SJSA1 (cell line): ENCODE measurements around the gene ATF3. TPM values are rescaled to one million over a fixed set of nuclear protein-coding genes. Genes with fewer than 3 reads are reported as not detected.
A peak's percentile ranks its signal among the peaks of the same experiment; 100 is the strongest.

ENCODE experiments used
- DNase-seq, 2 experiments: peaks; one replicate each; pipeline ENCODE4 v3.0.0-alpha.2; 2015 to 2020; ENCODE audit warnings: low spot score in 2 of 2, low read depth in 1 of 2
- H3K27ac ChIP-seq: fragments of 250-450 bp; sonication (Bioruptor Pico); 2 replicates; pipeline ENCODE4 v1.5.1; 2020; ENCODE audit warnings: mild to moderate bottlenecking, moderate library complexity
- H3K27me3 ChIP-seq: fragments of 250-450 bp; sonication (Bioruptor Pico); replicated peaks from 2 replicates; pipeline ENCODE4 v1.5.1; 2020; ENCODE audit warnings: mild to moderate bottlenecking, moderate library complexity
- H3K36me3 ChIP-seq: fragments of 250-450 bp; sonication (Bioruptor Pico); 2 replicates; pipeline ENCODE4 v1.5.1; 2020; ENCODE audit warnings: mild to moderate bottlenecking
- H3K4me1 ChIP-seq: fragments of 250-450 bp; sonication (Bioruptor Pico); replicated peaks from 2 replicates; pipeline ENCODE4 v1.6.1; 2021; ENCODE audit warnings: mild to moderate bottlenecking
- H3K4me3 ChIP-seq: fragments of 250-450 bp; sonication (Bioruptor Pico); 2 replicates; pipeline ENCODE4 v1.5.1; 2020; ENCODE audit warnings: mild to moderate bottlenecking
- H3K9me3 ChIP-seq: fragments of 250-450 bp; sonication (Bioruptor Pico); replicated peaks from 2 replicates; pipeline ENCODE4 v1.5.1; 2020; ENCODE audit warnings: mild to moderate bottlenecking
- total RNA-seq: library from RNA; depleted of rRNA; stranded (reverse); fragments of >200 nt; shearing (Covaris generic); gene quantifications from 2 replicates; pipeline ENCODE4 v1.2.3, GENCODE V29; 2014

Gene ATF3
- total RNA-seq, 1 experiment from 2014 or later: 14.9 TPM

GRCh38 chr1:212595229-212595628 is 13.3 kb upstream of the ATF3 start:
- no peak for DNase-seq
- Histone ChIP-seq H3K27me3 (no peaks in the 10 kb centered on the region), H3K4me3 (no peak overlapping the region), H3K4me1 (peaks cover 22% of the 10 kb centered on the region), H3K27ac (peak overlapping the region; percentile 100), H3K9me3 (no peaks in the 10 kb centered on the region), H3K36me3 (no peaks in the 10 kb centered on the region)

- Histone ChIP-seq H3K9me3 (no peaks in the 10 kb centered on the region), H3K27ac (peak overlapping the region; percentile 100), H3K4me3 (peak overlapping the region; percentile 16), H3K4me1 (peaks cover 22% of the 10 kb centered on the region), H3K27me3 (no peaks in the 10 kb centered on the region), H3K36me3 (no peaks in the 10 kb centered on the region)
- peak; percentile 80 to 99 for DNase-seq
Observed at GRCh38 chr1:212595787-212596714, 12.5 kb upstream of the ATF3 start.

- Histone ChIP-seq H3K36me3 (no peaks in the 10 kb centered on the region), H3K27ac (peak overlapping the region; percentile 100), H3K4me1 (peaks cover 22% of the 10 kb centered on the region), H3K27me3 (peaks cover 3% of the 10 kb centered on the region; the same call in 1 of the 2 replicates), H3K4me3 (peak overlapping the region; percentile 16), H3K9me3 (no peaks in the 10 kb centered on the region)
- no peak for DNase-seq
Observed at GRCh38 chr1:212596798-212597197, 11.8 kb upstream of the ATF3 start.

DNA sequence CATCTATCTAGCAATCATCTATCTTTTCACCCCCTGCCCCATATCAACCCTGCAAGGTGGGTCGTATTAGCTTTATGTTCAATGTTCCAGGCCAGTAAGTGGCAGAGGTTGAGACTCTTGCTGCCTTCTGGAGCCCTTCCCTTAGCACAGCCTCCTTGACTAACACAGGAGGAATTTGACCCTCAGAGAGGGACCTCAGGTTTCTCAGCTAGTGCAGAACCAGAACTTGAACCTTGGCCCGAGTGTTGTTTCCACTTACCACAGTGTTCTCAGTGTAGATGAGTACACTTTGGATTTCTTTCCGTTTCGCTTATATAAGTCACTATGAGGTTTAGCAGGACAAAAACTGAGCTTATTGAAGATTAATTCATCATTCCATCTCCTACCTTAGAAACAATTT is 11.1 kb upstream of the ATF3 start:
- Histone ChIP-seq H3K4me1 (peaks cover 22% of the 10 kb centered on the region), H3K4me3 (no peak overlapping the region), H3K27ac (peak overlapping the region; percentile 100; the same call in 1 of the 2 replicates), H3K27me3 (peaks cover 9% of the 10 kb centered on the region), H3K9me3 (no peaks in the 10 kb centered on the region), H3K36me3 (no peaks in the 10 kb centered on the region)
- DNase-seq: no peak

DNA sequence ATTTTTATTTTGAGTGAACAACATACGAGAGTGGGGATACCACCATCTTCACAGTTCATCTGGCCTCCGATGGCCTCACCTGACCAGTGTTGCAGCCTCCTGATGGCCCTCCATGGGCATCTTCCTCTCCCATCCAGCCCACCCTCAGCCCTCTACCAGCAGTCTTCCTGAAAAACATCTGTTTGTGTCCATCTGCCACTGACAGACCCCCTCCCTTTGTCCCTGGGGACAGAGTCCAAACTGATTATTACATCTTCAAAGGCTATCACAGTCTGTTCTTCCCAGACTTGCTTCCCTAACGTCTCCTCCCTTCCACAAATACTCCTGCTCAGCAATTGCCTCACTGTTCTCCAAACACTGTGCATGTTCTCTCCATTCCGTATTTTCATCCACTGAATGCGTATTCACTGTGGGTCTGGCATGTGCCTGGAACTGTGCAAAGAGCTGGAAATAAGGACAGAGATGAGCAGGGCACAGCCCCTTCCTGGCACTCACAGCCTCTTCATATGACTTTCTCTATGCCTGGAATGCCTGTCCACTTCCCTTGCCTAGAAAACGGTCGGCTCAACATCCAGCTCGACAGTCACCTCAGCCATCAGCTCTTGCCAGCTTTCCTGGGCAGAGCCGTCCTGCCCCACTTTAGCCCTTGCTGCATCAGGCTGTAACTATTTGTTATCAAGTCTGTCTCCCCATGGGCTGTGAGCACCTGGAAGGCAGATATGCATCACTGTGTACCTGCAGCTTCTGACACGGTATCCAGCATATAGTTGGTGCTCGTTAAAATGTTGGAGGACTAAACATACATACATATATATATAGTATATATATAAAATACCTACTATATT is 8.3 kb upstream of the ATF3 start:
- Histone ChIP-seq H3K27ac (no peak overlapping the region), H3K4me3 (no peak overlapping the region), H3K27me3 (peaks cover 34% of the 10 kb centered on the region)

DNA sequence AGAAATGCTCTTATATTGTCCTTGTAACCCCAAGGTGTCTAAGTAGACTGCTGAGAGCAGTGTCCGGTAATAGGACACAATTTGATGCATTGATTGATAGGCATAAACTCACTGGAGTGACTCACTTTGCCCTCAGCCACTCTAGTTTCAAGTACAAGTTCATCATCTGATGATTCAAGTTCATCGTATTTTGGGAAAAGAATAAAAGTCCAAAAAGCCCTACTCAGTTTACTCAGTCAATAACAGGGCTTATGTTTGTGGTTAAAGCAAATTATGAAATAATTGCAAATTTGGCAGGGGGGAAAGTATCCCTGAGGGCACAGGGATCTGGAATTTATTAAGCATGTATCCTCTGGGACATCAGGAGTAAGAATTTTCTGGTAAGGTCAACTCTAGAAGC is 7.6 kb upstream of the ATF3 start:
- DNase-seq: no peak
- Histone ChIP-seq H3K9me3 (no peaks in the 10 kb centered on the region), H3K4me1 (peaks cover 15% of the 10 kb centered on the region), H3K4me3 (no peak overlapping the region), H3K27me3 (peaks cover 40% of the 10 kb centered on the region), H3K27ac (no peak overlapping the region), H3K36me3 (no peaks in the 10 kb centered on the region)

More for the DNA sequence above, 8.3 kb upstream of the ATF3 start:
- no peak for DNase-seq
- Histone ChIP-seq H3K36me3 (no peaks in the 10 kb centered on the region), H3K4me1 (peaks cover 19% of the 10 kb centered on the region), H3K9me3 (no peaks in the 10 kb centered on the region)

- no peaks in the 10 kb centered on the region for H3K9me3 ChIP-seq
- H3K27ac ChIP-seq: no peak overlapping the region
- H3K4me1 ChIP-seq: peaks cover 13% of the 10 kb centered on the region
- H3K4me3 ChIP-seq: no peak overlapping the region
- DNase-seq: no peak
- H3K27me3 ChIP-seq: peaks cover 45% of the 10 kb centered on the region
- no peaks in the 10 kb centered on the region for H3K36me3 ChIP-seq
Observed at GRCh38 chr1:212601524-212601923, 7.0 kb upstream of the ATF3 start.

GRCh38 chr1:212605441-212606394 is 2.8 kb upstream of the ATF3 start:
- H3K27ac ChIP-seq: no peak overlapping the region
- peaks cover 30% of the 10 kb centered on the region for H3K4me1 ChIP-seq
- no peak for DNase-seq
- H3K27me3 ChIP-seq: peaks cover 56% of the 10 kb centered on the region
- peaks cover 4% of the 10 kb centered on the region; the same call in 1 of the 2 replicates for H3K36me3 ChIP-seq
- no peaks in the 10 kb centered on the region for H3K9me3 ChIP-seq
- H3K4me3 ChIP-seq: no peak overlapping the region

DNA sequence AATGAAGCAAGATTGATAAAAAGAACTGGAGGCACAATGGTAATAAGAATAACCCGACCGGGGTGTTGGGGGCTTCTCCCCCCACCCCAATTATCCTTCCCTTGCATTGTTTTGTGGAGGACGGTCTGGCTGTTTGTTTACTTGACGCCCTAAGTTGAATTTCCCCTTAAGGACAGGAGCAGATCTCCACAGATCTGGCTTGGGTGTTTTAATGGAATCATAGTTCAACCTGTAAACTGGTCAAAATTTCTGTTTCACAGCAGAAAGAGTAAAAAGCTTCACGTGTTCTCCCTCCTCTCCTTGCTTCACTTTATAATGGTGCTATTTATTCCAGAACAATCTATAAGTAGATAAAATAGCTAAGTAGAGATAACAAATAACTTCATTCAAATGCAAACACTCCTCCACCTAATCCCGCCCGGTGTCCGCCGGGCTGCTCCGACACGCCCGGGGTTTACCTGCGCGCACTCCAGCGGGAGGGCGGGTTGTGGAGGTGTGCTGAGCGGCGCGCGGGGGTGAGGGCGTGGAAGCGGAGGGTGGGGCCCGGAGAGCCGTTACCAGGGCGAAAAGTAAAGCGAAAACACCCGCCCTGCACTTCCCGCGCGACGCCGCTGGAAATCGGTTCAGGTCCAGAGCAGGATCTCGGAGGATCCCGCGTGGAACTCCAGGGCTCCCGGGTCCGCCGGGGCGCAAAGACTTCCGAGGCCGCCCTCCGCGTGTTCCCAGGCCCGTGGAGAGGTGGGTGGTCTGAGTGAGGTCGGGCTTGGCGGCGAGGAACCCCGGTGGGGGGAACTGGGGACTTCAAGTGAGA is 2.0 kb upstream of the ATF3 start:
- Histone ChIP-seq H3K27me3 (peaks cover 55% of the 10 kb centered on the region), H3K4me1 (peaks cover 39% of the 10 kb centered on the region), H3K4me3 (no peak overlapping the region), H3K9me3 (no peaks in the 10 kb centered on the region), H3K36me3 (peaks cover 4% of the 10 kb centered on the region; the same call in 1 of the 2 replicates), H3K27ac (no peak overlapping the region)
- no peak for DNase-seq

- Histone ChIP-seq H3K4me1 (peaks cover 46% of the 10 kb centered on the region), H3K27me3 (peaks cover 48% of the 10 kb centered on the region), H3K27ac (peak overlapping the region; percentile 71; the same call in 1 of the 2 replicates), H3K36me3 (peaks cover 4% of the 10 kb centered on the region; the same call in 1 of the 2 replicates), H3K9me3 (no peaks in the 10 kb centered on the region), H3K4me3 (peak overlapping the region; percentile 64)
- DNase-seq: no peak
Observed at GRCh38 chr1:212607206-212607912, 1.2 kb upstream of the ATF3 start.

DNA sequence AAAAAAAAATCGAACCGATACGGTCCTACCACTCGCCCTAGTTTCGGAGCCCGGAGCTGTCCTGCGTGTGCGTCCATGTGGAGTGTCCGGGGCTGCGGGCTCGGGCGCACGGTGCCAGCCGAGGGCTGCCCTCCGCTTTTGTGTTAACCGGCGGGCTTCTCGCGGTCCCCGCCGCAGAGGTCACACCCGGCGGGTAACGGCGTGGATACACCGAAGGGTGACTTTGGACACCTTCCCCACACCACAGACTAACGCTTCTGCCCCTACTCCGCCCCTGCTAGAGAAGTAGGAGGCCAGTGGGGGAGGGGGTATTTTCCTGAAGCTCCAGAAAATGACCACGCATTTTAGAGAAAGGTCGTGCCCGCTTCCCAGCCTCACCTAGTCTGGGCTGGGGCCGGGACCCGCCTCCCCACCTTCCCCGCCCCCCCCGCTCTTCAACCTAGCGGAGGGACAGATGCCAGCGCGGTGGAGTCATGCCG is 609 bp upstream of the ATF3 start:
- Histone ChIP-seq H3K4me3 (peak overlapping the region; percentile 64), H3K9me3 (no peaks in the 10 kb centered on the region)
- no peak for DNase-seq

More for the DNA sequence above, 609 bp upstream of the ATF3 start:
- Histone ChIP-seq H3K4me1 (peaks cover 52% of the 10 kb centered on the region), H3K27ac (peak overlapping the region; percentile 71), H3K36me3 (peaks cover 4% of the 10 kb centered on the region; the same call in 1 of the 2 replicates), H3K27me3 (peaks cover 44% of the 10 kb centered on the region)
